ENCODE data around the gene CCL19.

- TF ChIP-seq PATZ1 (CRISPR knock-in tag; IDR thresholded peaks at IDR 0.05; ENCODE audit: borderline replicate concordance) = no peak
- TF ChIP-seq ARNTL (CRISPR knock-in tag; IDR thresholded peaks at IDR 0.05; ENCODE audit: borderline replicate concordance, low read depth) = no peak
- TF ChIP-seq POU6F1 (CRISPR knock-in tag; IDR thresholded peaks at IDR 0.05; ENCODE audit: borderline replicate concordance, low read depth) = no peak
- TF ChIP-seq BACH2 (CRISPR knock-in tag; IDR thresholded peaks at IDR 0.05; ENCODE audit: borderline replicate concordance) = no peak
- TF ChIP-seq SNAI2 (CRISPR knock-in tag; IDR thresholded peaks at IDR 0.05) = no peak
These were observed 18.9 kb upstream of the CCL19 start, which contains the start of gene CCL21 for GRCh38 chr9:34710023-34710422.

Data from SK-N-SH treated with all-trans-retinoic acid at 6 μM for 48 hours (cell line).